Measurements from ENCODE around the gene SERTAD3.
A peak's percentile ranks its signal among the peaks of the same experiment; 100 is the strongest.

SERTAD3 gene

DNA sequence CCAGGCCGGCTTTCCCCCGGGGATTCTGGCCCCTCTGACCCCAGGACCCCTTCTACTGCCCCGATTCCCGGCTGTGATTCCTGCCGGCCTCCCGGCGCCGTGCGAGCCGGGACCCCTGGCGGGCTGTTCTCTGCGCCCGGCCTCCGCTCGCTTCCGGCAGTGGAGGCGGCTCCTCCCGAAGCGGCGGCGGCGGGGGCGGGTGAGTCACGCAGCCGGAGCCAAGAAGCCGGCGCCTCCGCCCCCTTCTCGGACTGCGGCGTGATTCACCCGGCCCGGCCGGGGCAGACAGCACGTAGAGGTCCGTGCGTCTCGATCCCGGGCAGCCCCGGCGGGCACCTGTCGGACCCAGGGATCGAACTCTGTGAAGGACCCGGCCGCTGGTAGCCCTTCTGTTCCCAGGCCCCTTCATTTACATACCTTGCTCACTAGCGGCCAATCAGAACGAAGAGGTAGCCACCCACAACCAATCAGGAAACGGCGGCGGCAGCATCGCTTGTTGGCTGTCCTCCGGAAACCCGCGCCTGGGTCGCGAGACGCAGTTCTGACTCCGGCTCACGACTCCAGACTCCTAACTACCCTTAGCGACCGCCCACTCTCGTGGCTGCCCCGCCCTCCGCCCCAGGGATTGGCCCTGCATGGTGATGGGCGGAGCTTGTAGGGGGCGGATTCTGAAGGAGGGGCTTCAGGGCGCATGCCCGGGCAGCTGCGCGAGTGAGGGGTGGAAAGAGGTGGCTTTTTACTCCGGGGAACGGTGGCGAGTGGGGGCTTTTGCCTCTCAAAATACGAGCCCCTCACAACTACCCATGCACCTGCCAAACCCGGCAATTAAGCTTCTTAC lies 18.5 kb downstream of the SERTAD3 start, which contains the start of gene SERTAD1:
SERTAD1 (minus strand) TSS at position 543 of the 838 bp plus-strand sequence. CDS start 2,446 bp downstream, outside the sequence.
- intact Hi-C loops (cut with DNase I; ENCODE audit: low total_unique reads) = no loop called here
- TF ChIP-seq, protein P1, sequence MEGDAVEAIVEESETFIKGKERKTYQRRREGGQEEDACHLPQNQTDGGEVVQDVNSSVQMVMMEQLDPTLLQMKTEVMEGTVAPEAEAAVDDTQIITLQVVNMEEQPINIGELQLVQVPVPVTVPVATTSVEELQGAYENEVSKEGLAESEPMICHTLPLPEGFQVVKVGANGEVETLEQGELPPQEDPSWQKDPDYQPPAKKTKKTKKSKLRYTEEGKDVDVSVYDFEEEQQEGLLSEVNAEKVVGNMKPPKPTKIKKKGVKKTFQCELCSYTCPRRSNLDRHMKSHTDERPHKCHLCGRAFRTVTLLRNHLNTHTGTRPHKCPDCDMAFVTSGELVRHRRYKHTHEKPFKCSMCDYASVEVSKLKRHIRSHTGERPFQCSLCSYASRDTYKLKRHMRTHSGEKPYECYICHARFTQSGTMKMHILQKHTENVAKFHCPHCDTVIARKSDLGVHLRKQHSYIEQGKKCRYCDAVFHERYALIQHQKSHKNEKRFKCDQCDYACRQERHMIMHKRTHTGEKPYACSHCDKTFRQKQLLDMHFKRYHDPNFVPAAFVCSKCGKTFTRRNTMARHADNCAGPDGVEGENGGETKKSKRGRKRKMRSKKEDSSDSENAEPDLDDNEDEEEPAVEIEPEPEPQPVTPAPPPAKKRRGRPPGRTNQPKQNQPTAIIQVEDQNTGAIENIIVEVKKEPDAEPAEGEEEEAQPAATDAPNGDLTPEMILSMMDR (IDR thresholded peaks at IDR 0.05) = peak; percentile 70 to 85
- Histone ChIP-seq H3K4me1 (peaks cover 0 to 40% (median 36%) of the 10 kb centered on the region in 4 donors), H3K9me3 (no peaks in the 10 kb centered on the region), H3K27ac (peak within 1 kb of the TSS; percentile 94 to 98), H3K27me3 (peaks cover 0 to 3% of the 10 kb centered on the region in 2 donors), H3K36me3 (peaks cover 10 to 13% (median 11%) of the 10 kb centered on the region in 3 donors), H3K4me3 (peak within 1 kb of the TSS; percentile 67 to 79)
- DNase-seq = peak; percentile 99 to 100

DNA sequence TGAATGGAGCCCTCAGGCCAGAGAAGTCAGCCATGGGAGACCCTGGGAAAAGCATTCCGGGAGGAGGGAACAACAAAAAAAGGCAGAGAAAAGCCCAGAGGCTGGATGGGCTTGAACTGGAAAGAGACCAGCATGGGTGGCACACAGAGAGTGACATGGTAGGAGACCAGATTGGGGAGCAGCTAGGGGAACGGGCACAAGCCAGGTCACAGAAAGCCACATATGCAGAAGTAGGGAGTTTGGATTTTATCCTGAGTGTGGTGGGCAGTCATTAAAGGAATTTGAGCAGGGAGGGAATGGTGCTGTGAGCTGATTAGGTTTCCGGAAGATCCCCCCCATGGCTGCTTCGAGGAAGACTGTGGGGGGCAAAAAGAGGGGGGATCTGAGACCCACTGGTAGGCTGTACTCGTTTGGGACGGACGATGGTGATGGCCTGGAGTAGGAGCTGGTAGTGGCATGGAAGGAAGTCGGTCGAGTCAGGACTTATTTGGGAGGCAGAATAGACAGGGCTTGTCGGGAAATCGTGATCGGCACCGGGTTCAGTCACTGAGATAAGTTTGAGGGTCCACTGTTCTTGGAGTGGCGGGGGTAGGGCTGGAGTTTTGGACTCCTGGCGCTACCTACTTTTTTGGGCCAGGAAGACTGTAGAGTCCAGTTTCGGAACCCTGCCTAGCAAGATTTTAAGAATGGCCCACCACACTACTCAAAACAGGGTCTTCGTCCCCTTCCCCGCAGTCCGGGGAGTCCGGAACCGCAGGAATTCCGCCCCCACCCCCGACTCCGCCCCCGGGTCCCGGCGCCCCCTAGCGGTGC lies 19.3 kb downstream of the SERTAD3 start:
- peak overlapping the region; percentile 94 to 98 for H3K27ac ChIP-seq
- DNase-seq = no peak
- intact Hi-C loops (cut with DNase I; ENCODE audit: low total_unique reads) = no loop called here
- peak overlapping the region; percentile 67 to 79 for H3K4me3 ChIP-seq
- TF ChIP-seq, protein P1 (IDR thresholded peaks at IDR 0.05) = no peak
- H3K9me3 ChIP-seq = no peaks in the 10 kb centered on the region
- H3K4me1 ChIP-seq = peaks cover 0 to 44% (median 36%) of the 10 kb centered on the region in 4 donors
- peaks cover 0 to 3% of the 10 kb centered on the region in 2 donors for H3K27me3 ChIP-seq
- peaks cover 10 to 13% (median 11%) of the 10 kb centered on the region in 3 donors for H3K36me3 ChIP-seq

DNA sequence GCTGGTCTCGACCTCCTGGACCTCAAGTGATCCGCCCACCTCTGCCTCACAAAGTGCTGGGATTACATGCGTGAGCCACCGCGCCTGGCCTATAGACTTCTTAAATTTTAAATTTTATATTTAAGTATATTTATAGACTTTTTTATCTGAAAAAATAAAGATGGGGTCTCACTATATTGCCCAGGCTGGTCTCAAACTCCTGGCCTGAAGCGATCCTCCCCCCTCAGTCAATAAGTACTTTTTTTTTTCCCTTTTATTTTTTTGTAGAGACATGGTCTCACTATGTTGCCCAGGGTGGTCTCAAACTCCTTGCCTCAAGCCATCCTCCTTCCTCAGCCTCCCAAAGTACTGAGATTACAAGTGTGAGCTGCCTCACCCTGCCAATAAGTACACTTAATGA lies 20.2 kb downstream of the SERTAD3 start:
- intact Hi-C loops (cut with DNase I; ENCODE audit: low total_unique reads) = no loop called here
- TF ChIP-seq, protein P1 (IDR thresholded peaks at IDR 0.05) = no peak
- no peak for DNase-seq
- H3K36me3 ChIP-seq = peaks cover 10 to 13% (median 11%) of the 10 kb centered on the region in 3 donors
- peaks cover 0 to 3% of the 10 kb centered on the region in 2 donors for H3K27me3 ChIP-seq
- peak overlapping the region; percentile 67 to 79 for H3K4me3 ChIP-seq
- H3K27ac ChIP-seq = peak overlapping the region; percentile 94 to 98
- peaks cover 0 to 44% (median 36%) of the 10 kb centered on the region in 4 donors for H3K4me1 ChIP-seq
- no peaks in the 10 kb centered on the region for H3K9me3 ChIP-seq

DNA sequence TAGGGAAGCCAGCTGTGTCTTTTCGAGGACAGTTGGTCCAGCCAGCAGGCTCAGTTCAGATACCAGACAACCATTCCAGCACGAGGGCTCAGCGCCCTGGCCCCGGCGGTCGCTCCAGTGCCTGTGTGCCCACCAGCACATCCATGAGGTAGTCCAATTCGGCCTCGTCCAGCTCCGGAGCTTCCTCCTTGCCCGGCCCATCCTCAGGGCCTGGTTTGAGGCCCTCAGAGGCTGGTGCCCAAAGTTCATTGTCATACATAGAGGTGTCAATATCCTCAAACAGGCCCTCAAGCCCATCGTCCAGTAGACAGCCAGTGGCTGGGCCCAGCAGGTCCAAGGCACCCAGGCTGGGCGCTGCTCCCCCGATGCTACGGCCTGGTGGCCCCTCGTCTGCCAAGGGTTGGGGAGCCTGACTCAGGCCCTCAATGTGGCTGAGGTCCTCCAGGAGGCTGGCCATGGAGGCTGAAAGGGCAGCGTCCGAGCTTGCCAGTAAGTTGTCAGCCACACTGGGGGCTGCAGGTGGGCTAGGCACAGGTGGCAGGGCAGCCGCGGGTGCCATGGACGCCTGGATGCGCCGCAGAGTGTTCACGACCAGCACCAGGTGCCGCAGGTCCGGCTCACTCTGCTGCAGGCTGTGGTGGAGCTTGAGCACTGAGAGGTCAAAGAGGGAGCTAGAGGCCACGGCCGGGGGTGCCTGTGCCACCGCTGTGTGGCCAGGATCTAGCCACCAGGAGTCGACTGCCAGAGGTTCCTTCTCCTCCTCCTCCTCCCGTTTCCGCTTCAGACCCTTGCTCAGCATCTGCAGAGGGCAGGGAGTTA lies 21.2 kb downstream of the SERTAD3 start:
- peaks cover 0 to 44% (median 36%) of the 10 kb centered on the region in 4 donors for H3K4me1 ChIP-seq
- peaks cover 10 to 13% (median 11%) of the 10 kb centered on the region in 3 donors for H3K36me3 ChIP-seq
- intact Hi-C loops (cut with DNase I; ENCODE audit: low total_unique reads) = no loop called here
- peak overlapping the region; percentile 94 to 98 for H3K27ac ChIP-seq
- TF ChIP-seq, protein P1 (IDR thresholded peaks at IDR 0.05) = no peak
- DNase-seq = no peak
- H3K27me3 ChIP-seq = peaks cover 0 to 3% of the 10 kb centered on the region in 2 donors
- H3K4me3 ChIP-seq = peak overlapping the region in 1 of 2 donors; percentile 79
- H3K9me3 ChIP-seq = no peaks in the 10 kb centered on the region

Measured in tibial artery (tissue), 4 donors.